GM20000 (cell line): ENCODE data around the gene RARG.
A peak's percentile ranks its signal among the peaks of the same experiment; 100 is the strongest.

Experiments used
- DNase-seq: peaks from one replicate; pipeline ENCODE4 v3.0.0; 2012; ENCODE audit warnings: low spot score
- TF ChIP-seq, protein P1 (sequence below): IDR thresholded peaks from 2 replicates; pipeline ENCODE4 v1.5.1; 2012; ENCODE audit warnings: mild to moderate bottlenecking, control low read depth; ENCODE audit errors: extremely low read depth, missing control alignments

RARG gene

DNA sequence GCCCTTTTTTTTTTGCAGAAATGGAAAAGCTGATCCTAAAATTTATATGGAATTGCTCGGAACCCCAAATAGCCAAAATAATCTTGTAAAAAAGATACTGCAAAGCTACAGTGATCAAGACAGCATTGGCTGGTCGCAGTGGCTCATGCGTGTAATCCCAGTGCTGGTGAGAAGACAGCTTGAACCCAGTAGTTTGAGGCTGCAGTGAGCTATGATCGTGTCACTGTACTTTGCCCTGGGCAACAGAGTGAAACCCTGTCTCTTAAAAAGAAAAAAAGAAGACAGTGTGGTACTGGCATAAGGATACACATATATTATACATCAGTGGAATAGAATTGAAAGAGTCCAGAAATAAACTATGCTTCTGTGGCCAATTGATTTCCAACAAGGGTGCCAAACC lies 30.4 kb downstream of the RARG start:
- no peak for DNase-seq
- TF ChIP-seq, protein P1, sequence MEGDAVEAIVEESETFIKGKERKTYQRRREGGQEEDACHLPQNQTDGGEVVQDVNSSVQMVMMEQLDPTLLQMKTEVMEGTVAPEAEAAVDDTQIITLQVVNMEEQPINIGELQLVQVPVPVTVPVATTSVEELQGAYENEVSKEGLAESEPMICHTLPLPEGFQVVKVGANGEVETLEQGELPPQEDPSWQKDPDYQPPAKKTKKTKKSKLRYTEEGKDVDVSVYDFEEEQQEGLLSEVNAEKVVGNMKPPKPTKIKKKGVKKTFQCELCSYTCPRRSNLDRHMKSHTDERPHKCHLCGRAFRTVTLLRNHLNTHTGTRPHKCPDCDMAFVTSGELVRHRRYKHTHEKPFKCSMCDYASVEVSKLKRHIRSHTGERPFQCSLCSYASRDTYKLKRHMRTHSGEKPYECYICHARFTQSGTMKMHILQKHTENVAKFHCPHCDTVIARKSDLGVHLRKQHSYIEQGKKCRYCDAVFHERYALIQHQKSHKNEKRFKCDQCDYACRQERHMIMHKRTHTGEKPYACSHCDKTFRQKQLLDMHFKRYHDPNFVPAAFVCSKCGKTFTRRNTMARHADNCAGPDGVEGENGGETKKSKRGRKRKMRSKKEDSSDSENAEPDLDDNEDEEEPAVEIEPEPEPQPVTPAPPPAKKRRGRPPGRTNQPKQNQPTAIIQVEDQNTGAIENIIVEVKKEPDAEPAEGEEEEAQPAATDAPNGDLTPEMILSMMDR = no peak

DNA sequence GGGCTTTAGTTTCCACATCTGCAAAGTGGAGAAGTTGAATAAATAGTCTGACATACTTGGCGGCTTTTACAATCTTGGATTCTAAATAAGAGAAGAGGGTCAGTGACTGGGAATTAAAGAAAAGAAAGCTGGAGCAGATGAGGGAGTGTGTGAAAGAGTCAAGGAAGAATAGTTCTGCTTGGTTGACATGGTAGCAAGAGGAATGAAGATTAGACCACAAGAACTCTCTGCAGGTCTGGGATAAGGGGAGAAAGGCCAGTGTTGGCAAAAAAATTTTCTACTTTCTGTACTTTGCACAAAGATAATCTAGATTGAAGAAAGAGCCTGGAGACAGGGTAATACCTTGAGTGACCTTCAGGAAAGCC lies 30.9 kb downstream of the RARG start:
- DNase-seq = no peak
- TF ChIP-seq, protein P1 = no peak

DNA sequence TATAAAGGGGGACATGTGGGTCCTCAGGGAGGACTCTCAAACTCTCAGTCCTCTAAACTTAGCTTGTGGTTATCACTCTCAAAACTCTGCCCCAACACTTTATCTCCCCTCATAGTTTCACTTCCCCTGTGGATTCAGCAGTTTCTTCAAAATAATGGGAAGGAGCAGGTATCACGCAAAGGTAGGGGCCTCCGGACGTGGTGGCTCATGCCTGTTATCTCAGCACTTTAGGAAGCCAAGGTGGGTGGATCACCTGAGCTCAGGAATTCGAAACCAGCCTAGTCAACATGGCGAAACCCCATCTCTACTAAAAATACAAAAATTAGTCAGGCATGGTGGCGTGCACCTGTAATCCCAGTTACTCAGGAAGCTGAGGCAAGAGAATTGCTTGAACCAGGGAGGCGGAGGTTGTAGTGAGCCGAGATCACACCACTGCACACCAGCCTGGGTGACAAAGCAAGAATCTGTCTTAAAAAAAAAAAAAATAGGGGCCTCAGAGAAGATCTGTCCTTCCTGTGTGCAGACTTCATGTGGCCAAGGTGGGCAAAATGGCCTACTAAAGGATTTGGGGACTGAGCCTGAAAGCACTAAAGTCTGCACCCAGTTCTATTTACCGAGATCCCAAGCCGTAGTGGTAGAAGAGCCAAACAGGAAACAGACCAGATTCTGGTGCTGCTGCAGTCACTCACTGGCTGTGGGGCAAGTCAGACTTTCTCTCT lies 31.4 kb downstream of the RARG start:
- TF ChIP-seq, protein P1 = no peak
- peak; percentile 72 for DNase-seq

DNA sequence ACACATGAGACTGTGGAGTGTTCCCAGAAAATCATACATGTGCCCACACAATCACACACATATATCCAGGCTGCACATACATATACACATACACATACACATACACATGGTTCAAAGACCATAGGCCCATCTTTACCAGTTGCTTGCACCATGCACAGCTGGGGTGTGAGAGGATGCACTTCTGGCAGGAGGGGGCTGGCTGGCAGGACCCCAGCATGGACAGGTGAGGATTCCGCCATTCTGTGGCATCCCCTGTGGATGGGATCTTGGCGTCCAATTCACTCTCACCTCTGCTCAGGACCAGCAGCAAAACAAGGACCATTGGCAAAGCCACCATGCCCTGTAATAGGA lies 31.9 kb downstream of the RARG start:
- DNase-seq = no peak
- TF ChIP-seq, protein P1 = no peak

DNA sequence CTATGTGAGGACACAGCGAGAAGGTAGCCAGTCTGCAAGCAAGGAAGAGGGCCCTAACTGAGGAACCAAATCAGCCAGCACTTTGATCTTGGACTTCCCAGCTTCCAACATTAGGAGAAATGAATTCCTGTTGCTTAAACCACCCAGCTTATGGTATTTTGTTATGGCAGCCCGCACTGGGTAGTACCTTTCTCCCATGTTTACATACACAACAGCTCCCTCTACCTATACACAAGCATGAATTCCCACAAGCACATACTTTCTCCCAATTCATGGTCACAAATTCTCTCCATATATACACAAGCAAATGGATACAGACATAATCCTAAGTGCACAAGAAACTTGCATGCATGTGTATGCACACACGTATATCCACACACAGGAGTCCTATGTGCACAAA lies 32.3 kb downstream of the RARG start:
- DNase-seq = no peak
- TF ChIP-seq, protein P1 = no peak

DNA sequence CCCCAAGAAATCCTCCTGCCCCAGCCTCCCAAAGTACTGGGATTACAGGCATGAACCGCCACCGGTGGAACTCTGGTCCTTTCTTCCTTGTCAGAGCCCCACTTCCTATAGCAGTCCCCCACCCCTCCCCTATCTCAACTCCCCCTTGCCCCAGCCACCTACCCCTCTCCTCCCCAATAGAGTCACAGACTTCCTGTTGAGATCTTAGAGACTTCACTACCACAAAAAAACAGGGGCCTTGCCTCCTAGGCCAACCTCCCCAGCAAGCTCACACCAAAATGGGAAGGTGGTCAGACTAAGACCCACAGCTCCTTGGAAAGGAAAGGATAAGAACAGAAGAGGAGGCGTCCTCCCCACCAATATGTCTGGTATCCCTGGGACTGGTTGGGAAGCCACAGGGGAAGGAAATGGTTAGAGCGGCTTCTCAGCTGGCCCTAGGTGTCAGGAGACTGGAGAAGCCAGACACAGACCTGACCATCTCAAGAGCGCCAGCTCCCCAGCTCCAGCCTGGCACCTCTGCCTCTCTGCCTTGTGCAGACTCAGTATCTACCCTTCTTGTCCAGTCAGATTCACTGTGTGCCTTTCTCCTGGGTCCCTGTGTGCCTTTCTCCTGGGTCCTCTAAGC lies 33.4 kb downstream of the RARG start:
- DNase-seq = no peak
- TF ChIP-seq, protein P1 = no peak

DNA sequence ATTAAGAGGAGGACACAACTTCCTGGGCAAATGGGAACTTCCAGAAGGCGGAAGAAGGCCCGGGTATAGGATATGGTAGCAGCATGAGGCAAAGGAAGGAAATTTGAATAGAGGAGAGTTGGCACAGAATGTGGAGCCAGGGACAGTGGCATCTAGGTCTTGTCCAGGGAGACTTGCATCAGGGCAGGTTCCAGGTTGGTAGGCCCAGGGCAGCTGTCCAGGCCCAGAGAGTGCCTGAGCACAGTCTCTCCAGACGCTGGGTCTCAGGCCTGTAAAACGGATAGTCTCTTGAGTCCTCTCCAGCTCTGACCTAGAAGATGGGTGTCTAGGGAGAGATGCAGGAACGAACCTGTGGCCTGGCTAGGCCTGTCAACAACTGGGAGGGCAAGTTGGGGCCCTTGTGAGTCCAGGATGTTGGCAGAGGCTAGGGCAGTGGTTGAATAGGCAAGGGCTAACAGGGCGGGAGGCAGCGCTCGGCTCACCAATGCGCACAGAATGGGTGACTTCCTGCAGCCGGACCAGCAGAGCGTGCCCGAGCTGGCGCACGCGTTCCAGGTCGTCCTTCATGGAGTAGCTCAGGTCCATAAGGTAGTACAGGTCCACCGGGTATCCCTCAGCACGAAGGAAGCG lies 34.9 kb downstream of the RARG start:
- DNase-seq = no peak
- TF ChIP-seq, protein P1 = no peak
